Fibroblast of mammary gland (primary cell): Measurements from ENCODE around the gene MTERF1.

ENCODE experiments used
- DNase-seq: peaks from one replicate; pipeline ENCODE4 v3.0.0-alpha.2; 2010; ENCODE audit warnings: low read depth
- H3K4me3 ChIP-seq: 2 replicates; pipeline ENCODE4 v1.5.1; 2011; ENCODE audit warnings: low read depth, mild to moderate bottlenecking, low read length, moderate library complexity; ENCODE audit not compliant: control insufficient read depth
- CTCF ChIP-seq: conservative IDR thresholded peaks from 2 replicates; pipeline ENCODE4 v1.5.1; 2011; ENCODE audit warnings: low read depth, low read length, inconsistent platforms; ENCODE audit not compliant: control insufficient read depth, insufficient read depth

MTERF1 gene

GRCh38 chr7:91832493-91833045 is 47.9 kb downstream of the MTERF1 start:
- no peak overlapping the region for H3K4me3 ChIP-seq
- DNase-seq, result no peak
- no peak for TF ChIP-seq CTCF

DNA sequence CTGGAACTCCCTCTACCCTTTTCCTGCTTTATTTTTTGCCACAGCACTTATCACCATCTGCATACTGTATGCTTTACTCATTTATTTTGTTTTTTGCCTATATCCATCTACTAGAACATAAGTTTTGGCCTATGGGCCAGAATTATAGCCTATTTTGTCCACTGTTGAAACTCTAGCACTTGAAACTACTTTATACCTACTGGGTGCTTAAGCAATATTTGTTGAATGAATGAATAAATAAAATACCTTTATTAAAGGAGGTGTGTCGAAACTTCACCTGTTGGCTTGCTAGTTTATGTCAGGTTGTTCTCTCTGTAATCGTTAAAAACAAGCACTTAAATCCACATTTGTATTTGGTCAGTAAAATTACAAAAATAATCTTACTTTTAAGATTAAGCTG is 53.3 kb downstream of the MTERF1 start:
- no peak for TF ChIP-seq CTCF
- DNase-seq, result no peak
- no peak overlapping the region for H3K4me3 ChIP-seq

DNA sequence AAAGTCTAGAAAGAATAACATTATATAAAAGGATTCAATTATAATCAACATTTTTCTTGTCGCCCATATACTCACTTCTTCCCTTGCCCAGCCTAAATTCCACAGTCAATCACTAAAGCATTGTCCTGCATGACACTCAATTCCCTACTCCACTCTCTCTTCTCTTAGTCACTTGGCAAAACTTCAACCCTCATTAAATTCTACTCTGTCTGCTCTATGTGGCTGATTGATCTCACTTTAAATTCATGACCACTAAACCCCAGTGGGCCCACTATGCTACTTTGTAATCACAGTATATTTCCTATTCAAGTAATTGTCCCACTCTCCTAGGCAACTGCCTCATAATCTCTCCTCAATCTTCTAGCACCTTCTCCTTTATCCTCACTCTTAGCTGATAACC is 54.1 kb downstream of the MTERF1 start:
- no peak for TF ChIP-seq CTCF
- DNase-seq, result peak; percentile 41

DNA sequence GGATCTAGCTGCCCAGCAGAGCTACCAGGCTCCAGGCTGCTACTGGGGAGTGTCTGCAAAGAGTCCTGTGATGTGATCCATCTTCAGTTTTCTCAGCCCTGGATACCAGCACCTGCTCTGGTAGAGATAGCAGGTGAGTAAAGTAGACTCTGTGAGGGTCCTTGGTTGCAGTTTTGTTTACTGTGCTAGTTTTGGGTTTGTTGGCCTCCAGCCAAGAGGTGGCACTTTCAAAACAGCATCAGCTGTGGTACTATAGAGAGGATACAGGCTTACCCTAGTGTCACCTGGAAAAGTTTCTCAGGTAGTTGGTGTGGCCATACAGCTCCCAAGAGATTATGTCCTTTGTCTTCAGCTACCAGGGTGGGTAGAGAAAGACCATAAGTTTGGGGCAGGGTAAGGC is 56.3 kb downstream of the MTERF1 start:
- no peak overlapping the region for H3K4me3 ChIP-seq
- DNase-seq, result no peak
- TF ChIP-seq CTCF, result no peak

More for the DNA sequence above, 54.1 kb downstream of the MTERF1 start:
- no peak overlapping the region for H3K4me3 ChIP-seq
